ENCODE results near the gene TRIM71. TPM values are rescaled to one million over a fixed set of nuclear protein-coding genes. Genes with fewer than 3 reads are reported as not detected.

Gene TRIM71
- total and polyA plus RNA-seq, 12 donors: 0.03 to 0.25 (median 0.17) TPM; not detected in 8

GRCh38 chr3:32885283-32885901 lies 67.6 kb downstream of the TRIM71 start:
- Histone ChIP-seq H3K4me3 (no peak overlapping the region), H3K27ac (no peak overlapping the region), H3K36me3 (replicated peaks in 1 of 2) (no peaks in the 10 kb centered on the region), H3K27me3 (no peaks in the 10 kb centered on the region), H3K9me3 (replicated peaks in 1 of 3) (no peaks in the 10 kb centered on the region), H3K4me1 (replicated peaks in 1 of 2) (no peaks in the 10 kb centered on the region)
- 87 to 93% (median 90%) methylated on average over 9 to 11 of the region's 11 CpGs for WGBS, 4 donors
- DNase-seq: no peak
- intact Hi-C loops (cut with DNase I): no loop called here
- TF ChIP-seq CTCF (IDR thresholded peaks at IDR 0.05) (no peak), POLR2A (IDR thresholded peaks at IDR 0.05) (no peak)

- TF ChIP-seq CTCF (IDR thresholded peaks at IDR 0.05): no peak
- no peak for TF ChIP-seq POLR2A (IDR thresholded peaks at IDR 0.05)
- 65 to 79% (median 69%) methylated on average over 4 of the region's 4 CpGs for WGBS, 4 donors
- DNase-seq: no peak
- intact Hi-C loops (cut with DNase I): no loop called here
- no peaks in the 10 kb centered on the region for H3K36me3 ChIP-seq (replicated peaks in 1 of 2)
- H3K4me1 ChIP-seq (replicated peaks in 1 of 2): no peaks in the 10 kb centered on the region
- no peak overlapping the region for H3K27ac ChIP-seq
- peaks cover under 1% of the 10 kb centered on the region for H3K27me3 ChIP-seq
- no peaks in the 10 kb centered on the region for H3K9me3 ChIP-seq (replicated peaks in 1 of 3)
- H3K4me3 ChIP-seq: no peak overlapping the region
These were observed 68.5 kb downstream of the TRIM71 start for GRCh38 chr3:32886296-32886695.

- Histone ChIP-seq H3K36me3 (replicated peaks in 1 of 2) (no peaks in the 10 kb centered on the region), H3K9me3 (replicated peaks in 1 of 3) (no peaks in the 10 kb centered on the region), H3K27me3 (peaks cover 3% of the 10 kb centered on the region), H3K4me3 (no peak overlapping the region), H3K4me1 (replicated peaks in 1 of 2) (no peaks in the 10 kb centered on the region), H3K27ac (no peak overlapping the region)
- no peak for DNase-seq
- intact Hi-C loops (cut with DNase I): no loop called here
- TF ChIP-seq CTCF (IDR thresholded peaks at IDR 0.05) (no peak), POLR2A (IDR thresholded peaks at IDR 0.05) (no peak)
- WGBS, 4 donors: 71 to 83% (median 79%) methylated on average over 3 of the region's 3 CpGs
These were observed 69.1 kb downstream of the TRIM71 start for GRCh38 chr3:32886911-32887310.

GRCh38 chr3:32888739-32889138 lies 70.9 kb downstream of the TRIM71 start:
- TF ChIP-seq CTCF (IDR thresholded peaks at IDR 0.05) (no peak), POLR2A (IDR thresholded peaks at IDR 0.05) (no peak)
- WGBS, 4 donors: 79 to 92% (median 83%) methylated on average over 1 of the region's 1 CpG
- Histone ChIP-seq H3K9me3 (replicated peaks in 1 of 3) (no peaks in the 10 kb centered on the region), H3K27ac (no peak overlapping the region), H3K4me3 (no peak overlapping the region), H3K27me3 (peaks cover 3% of the 10 kb centered on the region), H3K36me3 (replicated peaks in 1 of 2) (no peaks in the 10 kb centered on the region), H3K4me1 (replicated peaks in 1 of 2) (no peaks in the 10 kb centered on the region)
- DNase-seq: no peak
- intact Hi-C loops (cut with DNase I): no loop called here
